OCI-LY7 (cell line): Measurements from ENCODE around the gene CLCA4. TPM values are rescaled to one million over a fixed set of nuclear protein-coding genes. Genes with fewer than 3 reads are reported as not detected.
A peak's percentile ranks its signal among the peaks of the same experiment; 100 is the strongest.

Source experiments
- BruUV-seq: library from RNA; stranded (reverse); fragments of 400-500 nt; replicated peaks from 2 replicates; lab custom pipeline; 2021; lab: Mats Ljungman, UMichigan
- CTCF ChIA-PET: fragments of 300-600 bp; sonication (Branson Sonifier 250); formaldehyde crosslinking; loops from one replicate; lab custom pipeline; 2022; ENCODE audit warnings: antibody characterized with exemption; ENCODE audit not compliant: unreplicated experiment; lab: Charles Lee
- POLR2A ChIA-PET: fragments of 300-600 bp; sonication (Branson Sonifier 250); formaldehyde crosslinking; loops from one replicate; lab custom pipeline; 2022; ENCODE audit warnings: antibody characterized with exemption; lab: Charles Lee
- DNase-seq: peaks from one replicate; pipeline ENCODE4 v3.0.0-alpha.2; 2015; ENCODE audit warnings: low spot score
- H2AFZ ChIP-seq: fragments of 200-600 bp; sonication (generic), shearing (Covaris generic); 2 replicates; pipeline ENCODE4 v1.6.1; 2014; ENCODE audit warnings: mild to moderate bottlenecking, antibody characterized with exemption, low read length, moderate library complexity
- H3K27ac ChIP-seq: fragments of 200-600 bp; sonication (generic); 2 replicates; pipeline ENCODE4 v1.5.1; 2014; ENCODE audit warnings: mixed run types, low read depth, mild to moderate bottlenecking, moderate library complexity, low read length, inconsistent platforms; ENCODE audit not compliant: poor library complexity, severe bottlenecking
- H3K36me3 ChIP-seq: fragments of 200-600 bp; sonication (generic); 2 replicates; pipeline ENCODE4 v1.6.1; 2014; ENCODE audit warnings: mild to moderate bottlenecking, antibody characterized with exemption, low read length, moderate library complexity, mixed read lengths; ENCODE audit not compliant: insufficient read depth
- H3K4me1 ChIP-seq: fragments of 200-600 bp; sonication (generic); 2 replicates; pipeline ENCODE4 v1.5.1; 2014; ENCODE audit warnings: mild to moderate bottlenecking, low read length; ENCODE audit not compliant: insufficient read depth, poor library complexity, severe bottlenecking
- H3K4me2 ChIP-seq: fragments of 200-600 bp; sonication (generic); 2 replicates; pipeline ENCODE4 v1.6.1; 2014; ENCODE audit warnings: mild to moderate bottlenecking, low read length
- H3K4me3 ChIP-seq: fragments of 200-600 bp; sonication (generic); 2 replicates; pipeline ENCODE4 v1.5.1; 2014; ENCODE audit warnings: mild to moderate bottlenecking, low read depth, low read length; ENCODE audit not compliant: poor library complexity, severe bottlenecking
- H3K79me2 ChIP-seq: fragments of 200-600 bp; sonication (generic); 2 replicates; pipeline ENCODE4 v1.6.1; 2016; ENCODE audit warnings: low read depth, mild to moderate bottlenecking, low read length, moderate library complexity, mixed read lengths; ENCODE audit not compliant: insufficient read depth
- H3K9me2 ChIP-seq: fragments of 200-600 bp; sonication (generic); 2 replicates; pipeline ENCODE4 v1.6.1; 2016; ENCODE audit warnings: mild to moderate bottlenecking, low read length, mixed read lengths; ENCODE audit not compliant: insufficient read depth
- H3K9me3 ChIP-seq: fragments of 200-600 bp; sonication (generic); 2 replicates; pipeline ENCODE4 v1.6.1; 2014; ENCODE audit warnings: mild to moderate bottlenecking, mixed run types, low read length, mixed read lengths
- H4K20me1 ChIP-seq: fragments of 200-600 bp; sonication (generic); 2 replicates; pipeline ENCODE4 v1.6.1; 2014; ENCODE audit warnings: mild to moderate bottlenecking, antibody characterized with exemption, low read length, moderate library complexity, mixed read lengths; ENCODE audit not compliant: insufficient read depth
- CTCF ChIP-seq: fragments of 200-600 bp; sonication (generic); conservative IDR thresholded peaks from 2 replicates; pipeline ENCODE4 v1.5.1; 2014; ENCODE audit warnings: mild to moderate bottlenecking, antibody characterized with exemption, low read length, moderate library complexity, mixed read lengths
- EZH2phosphoT487 ChIP-seq: fragments of 200-600 bp; sonication (generic); IDR thresholded peaks from 2 replicates; pipeline ENCODE4 v1.6.1; 2018; ENCODE audit warnings: low read depth, borderline replicate concordance, mild to moderate bottlenecking, mixed run types, antibody characterized with exemption, low read length, moderate library complexity, mixed read lengths
- intact Hi-C: fragments of 100-400 bp; cut with micrococcal nuclease; formaldehyde crosslinking; loops from one replicate; pipeline ENCODE4 v1.10.0; 2022; ENCODE audit not compliant: unreplicated experiment
- total RNA-seq, 2 experiments: library from RNA; depleted of rRNA in 1 of 2; stranded (reverse); fragments of >200 nt in 1 of 2; shearing (Covaris generic) in 1 of 2; gene quantifications; 2 replicates each; pipeline ENCODE4 v1.2.3, GENCODE V29; 2014 to 2022

The CLCA4 gene
- total RNA-seq, 2 experiments from 2014 or later = not detected

- Histone ChIP-seq H3K4me2 (peak overlapping the region; percentile 47), H3K79me2 (no peaks in the 10 kb centered on the region), H2AFZ (peak overlapping the region; percentile 49; the same call in 1 of the 2 replicates), H3K9me2 (no peaks in the 10 kb centered on the region), H3K36me3 (no peaks in the 10 kb centered on the region; the same call in 1 of the 2 replicates), H3K27ac (peak overlapping the region; percentile 39), H3K4me1 (peaks cover 22% of the 10 kb centered on the region), H3K4me3 (no peak overlapping the region), H3K9me3 (peaks cover 8% of the 10 kb centered on the region; the same call in 1 of the 2 replicates), H4K20me1 (no peaks in the 10 kb centered on the region)
- no TSS peak for BruUV-seq
- POLR2A ChIA-PET = no interaction called here
- CTCF ChIA-PET = no interaction called here
- peak; percentile 93 for DNase-seq
- TF ChIP-seq EZH2phosphoT487 (no peak), CTCF (no peak)
- intact Hi-C loops = loop anchor here (5.0 kb wide), 1 partner anchor 85 kb away; the partner anchor contains the start of gene SH3GLB1
Measured at GRCh38 chr1:86616871-86617270, 70.0 kb downstream of the CLCA4 start.

GRCh38 chr1:86618358-86618757, 71.5 kb downstream of the CLCA4 start:
- H3K4me3 ChIP-seq = no peak overlapping the region
- peaks cover 8% of the 10 kb centered on the region; the same call in 1 of the 2 replicates for H3K9me3 ChIP-seq
- H3K27ac ChIP-seq = no peak overlapping the region
- ChIA-PET POLR2A (interaction anchor here (1.2 kb wide), 1 partner anchor 21 kb away, joined by 3 read pairs; no protein-coding TSS in a partner anchor), CTCF (no interaction called here)
- no peak for TF ChIP-seq CTCF
- TF ChIP-seq EZH2phosphoT487 = no peak
- H2AFZ ChIP-seq = no peak overlapping the region
- peaks cover 22% of the 10 kb centered on the region for H3K4me1 ChIP-seq
- H3K9me2 ChIP-seq = no peaks in the 10 kb centered on the region
- no peaks in the 10 kb centered on the region for H4K20me1 ChIP-seq
- intact Hi-C loops = loop anchor here (5.0 kb wide), 1 partner anchor 84 kb away; the partner anchor contains the start of gene SH3GLB1
- BruUV-seq = no TSS peak
- H3K36me3 ChIP-seq = no peaks in the 10 kb centered on the region; the same call in 1 of the 2 replicates
- H3K79me2 ChIP-seq = no peaks in the 10 kb centered on the region
- no peak overlapping the region for H3K4me2 ChIP-seq
- no peak for DNase-seq

- CTCF ChIA-PET = no interaction called here
Measured at GRCh38 chr1:86619313-86619712, 72.4 kb downstream of the CLCA4 start.

More at GRCh38 chr1:86619313-86619712, 72.4 kb downstream of the CLCA4 start:
- H3K36me3 ChIP-seq = no peaks in the 10 kb centered on the region; the same call in 1 of the 2 replicates
- H3K4me3 ChIP-seq = no peak overlapping the region
- BruUV-seq = no TSS peak
- no peak overlapping the region for H3K4me2 ChIP-seq
- peaks cover 22% of the 10 kb centered on the region for H3K4me1 ChIP-seq
- DNase-seq = no peak
- no peak for TF ChIP-seq EZH2phosphoT487
- no peak for TF ChIP-seq CTCF
- no peaks in the 10 kb centered on the region for H3K9me2 ChIP-seq
- H2AFZ ChIP-seq = no peak overlapping the region
- H3K9me3 ChIP-seq = peaks cover 8% of the 10 kb centered on the region; the same call in 1 of the 2 replicates
- intact Hi-C loops = loop anchor here (5.0 kb wide), 1 partner anchor 83 kb away; the partner anchor contains the start of gene SH3GLB1
- H3K79me2 ChIP-seq = no peaks in the 10 kb centered on the region
- H3K27ac ChIP-seq = no peak overlapping the region
- no peaks in the 10 kb centered on the region for H4K20me1 ChIP-seq
- POLR2A ChIA-PET = interaction anchor here (1.2 kb wide), 1 partner anchor 20 kb away, joined by 3 read pairs; no protein-coding TSS in a partner anchor
